Fibroblast of upper back skin (primary cell): Measurements from ENCODE around the gene IFITM1.
"Not testable (repeated sequence)": the region's sequence is repeated elsewhere in the genome, so short reads cannot be mapped to it uniquely, and the experiment has no call there.

Experiments
- DNase-seq: peaks from one replicate; pipeline ENCODE4 v3.0.0-alpha.2; 2013

IFITM1 gene

DNA sequence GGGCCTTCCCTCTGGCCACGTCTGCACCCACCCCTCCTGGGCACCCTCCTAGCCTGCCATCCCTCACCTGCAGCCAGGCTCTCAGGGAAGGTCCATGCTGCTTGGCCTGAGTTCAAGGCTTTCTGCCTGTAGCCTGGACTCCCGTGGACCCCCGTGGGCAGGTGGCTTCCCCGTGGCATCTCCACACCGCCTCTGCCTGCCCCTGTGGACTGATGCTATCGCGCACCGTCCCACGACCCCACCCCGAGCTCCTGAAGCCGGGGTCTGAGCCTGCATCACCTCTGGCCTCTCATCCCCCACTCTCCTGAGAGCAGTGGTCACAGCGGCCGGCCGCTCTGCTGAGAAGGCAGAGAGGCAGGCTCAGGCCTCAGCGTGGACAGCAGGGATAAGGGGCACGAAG is 19.1 kb upstream of the IFITM1 start:
- DNase-seq: no peak

DNA sequence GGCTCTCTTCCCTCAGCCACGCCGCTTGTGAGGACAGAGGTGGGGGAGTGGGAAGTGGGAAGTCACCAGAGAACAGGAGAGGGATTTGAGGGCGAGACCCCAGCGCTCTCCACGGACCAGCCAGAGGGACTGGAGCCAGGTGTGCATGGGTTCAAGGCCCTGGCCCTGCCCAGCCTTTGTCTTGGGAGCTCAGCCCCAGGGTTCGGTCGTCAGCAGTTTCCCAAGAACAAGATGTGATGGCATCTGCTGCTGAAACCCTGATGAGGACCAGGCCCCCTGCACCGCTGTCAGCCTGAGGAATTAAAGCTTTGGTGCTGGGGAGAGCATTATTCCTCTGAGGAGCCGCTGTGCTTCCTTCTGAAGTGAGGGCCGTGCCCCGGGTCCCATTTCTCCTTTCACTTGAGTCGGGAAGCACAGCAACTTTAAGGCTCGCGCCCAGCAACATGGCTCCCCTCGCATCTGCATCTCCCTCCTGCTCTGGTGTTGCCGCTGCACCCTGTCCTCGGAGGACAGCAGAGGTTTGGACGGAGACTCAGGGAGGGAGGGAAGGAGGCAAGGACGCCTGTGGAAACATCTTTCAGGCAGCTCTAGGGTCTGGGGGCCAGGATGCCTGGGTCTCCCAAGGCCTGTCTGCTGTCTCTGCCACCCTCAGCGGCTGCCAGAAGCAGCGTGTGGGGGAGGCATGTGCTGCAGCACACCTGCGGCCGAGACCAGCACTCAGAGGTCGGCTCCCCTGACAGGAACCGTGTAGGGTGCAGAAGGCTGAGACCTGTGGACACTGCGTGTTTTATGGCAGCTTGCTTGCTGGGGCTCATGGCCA is 18.3 kb upstream of the IFITM1 start:
- DNase-seq: no peak

DNA sequence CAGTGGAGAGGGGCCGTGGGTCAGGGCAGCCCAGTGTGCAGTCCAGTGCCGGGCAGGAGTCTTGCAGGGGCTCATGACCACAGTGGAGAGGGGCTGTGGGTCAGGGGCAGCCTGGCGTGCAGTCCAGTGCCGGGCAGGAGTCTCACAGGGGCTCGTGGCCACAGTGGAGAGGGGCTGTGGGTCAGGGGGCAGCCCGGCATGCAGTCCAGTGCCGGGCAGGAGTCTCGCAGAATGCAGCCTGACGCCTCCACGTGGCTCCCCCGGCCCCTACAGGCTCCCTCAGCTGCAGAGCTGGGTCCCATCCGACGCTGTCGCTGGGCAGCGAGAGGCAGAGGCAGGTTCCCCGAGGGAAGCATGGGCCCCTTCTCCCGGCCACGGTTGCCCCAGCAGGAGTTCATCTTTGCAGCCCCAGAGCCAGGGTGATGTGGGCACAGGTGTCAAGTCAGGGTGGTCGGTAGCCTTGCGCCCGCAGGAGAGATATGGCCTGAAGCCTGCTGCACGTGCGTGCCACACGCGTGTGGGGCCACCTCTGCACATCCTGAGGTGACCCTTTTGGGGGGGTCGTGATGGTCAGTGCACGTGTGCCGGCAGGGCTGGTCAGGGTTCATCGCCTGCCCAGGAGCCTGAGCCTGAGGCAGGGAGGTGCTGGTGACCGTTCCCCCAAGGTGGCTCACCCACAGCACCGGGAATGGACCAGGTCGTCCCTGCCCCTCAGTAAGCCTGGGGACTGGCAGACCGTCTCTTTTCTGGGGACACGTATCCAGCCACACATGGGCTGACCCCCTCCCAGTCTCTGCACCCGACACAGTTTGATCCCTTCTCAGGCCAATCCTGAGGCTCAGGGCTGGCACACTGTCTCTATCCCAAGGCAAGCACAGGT is 17.4 kb upstream of the IFITM1 start:
- no peak for DNase-seq

DNA sequence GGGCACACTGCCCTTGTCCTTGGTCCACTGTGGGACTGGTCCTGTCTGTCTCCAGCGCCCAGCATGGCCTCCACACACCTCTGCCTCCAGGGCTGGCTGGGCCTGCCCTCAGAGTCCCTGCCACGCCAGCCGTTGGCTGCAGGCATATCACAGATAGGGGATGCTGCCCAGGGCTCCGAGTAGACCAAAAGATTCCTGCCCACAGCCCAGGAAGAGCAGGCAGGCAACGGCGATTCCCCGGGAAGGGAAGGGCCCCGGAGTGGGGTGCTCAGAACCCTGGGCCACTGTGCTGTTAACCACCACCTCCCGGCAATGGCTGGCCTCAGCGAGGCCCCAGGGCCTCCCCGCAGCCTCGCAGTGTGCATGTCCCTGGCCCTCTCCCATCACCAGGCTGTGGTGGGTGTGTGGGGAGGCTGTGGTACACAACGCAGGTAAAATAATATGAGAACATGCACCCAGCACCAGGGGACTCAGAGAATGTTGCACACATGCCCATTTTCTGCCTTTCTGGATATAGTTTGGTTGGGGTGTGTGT is 16.7 kb upstream of the IFITM1 start:
- no peak for DNase-seq

DNA sequence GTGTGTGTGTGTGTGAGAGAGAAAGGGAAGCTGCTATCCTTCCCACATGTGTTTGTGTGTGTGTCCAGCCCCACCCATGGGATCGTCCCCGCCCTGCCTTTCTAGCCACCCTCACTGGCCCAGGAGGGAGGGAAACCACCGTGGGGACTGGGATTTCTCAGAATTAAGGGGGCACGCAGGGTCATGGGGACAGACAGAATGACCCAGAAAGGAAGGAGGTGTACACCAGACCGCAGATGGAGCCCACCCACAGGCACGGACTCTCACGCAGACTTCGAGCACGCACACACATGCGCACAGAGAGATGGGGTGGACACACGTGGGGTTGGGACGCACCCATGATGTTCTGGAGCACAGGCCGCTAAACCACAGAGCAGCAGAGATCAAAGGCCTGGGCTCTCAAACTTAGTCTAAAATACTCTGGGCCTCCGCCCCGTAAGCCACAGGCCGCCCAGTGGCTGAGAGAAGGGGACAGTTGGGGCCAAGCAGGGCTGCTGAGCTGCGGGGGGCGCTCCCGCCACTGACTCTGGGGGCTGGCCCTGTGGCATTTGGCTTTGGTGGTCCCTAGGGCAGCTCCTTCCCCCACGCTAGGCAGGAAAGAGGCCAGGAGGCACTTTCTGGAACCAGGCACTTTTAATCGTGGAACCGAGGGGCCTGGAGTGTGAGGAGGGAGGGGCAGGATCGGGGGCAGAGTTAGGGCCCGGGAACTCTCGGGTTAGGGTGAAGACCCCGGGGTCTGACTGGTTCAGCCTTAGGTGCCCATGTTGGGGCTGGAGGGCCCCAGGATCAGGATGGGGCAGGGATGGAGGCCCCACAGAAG is 16.0 kb upstream of the IFITM1 start:
- peak; percentile 48 for DNase-seq

DNA sequence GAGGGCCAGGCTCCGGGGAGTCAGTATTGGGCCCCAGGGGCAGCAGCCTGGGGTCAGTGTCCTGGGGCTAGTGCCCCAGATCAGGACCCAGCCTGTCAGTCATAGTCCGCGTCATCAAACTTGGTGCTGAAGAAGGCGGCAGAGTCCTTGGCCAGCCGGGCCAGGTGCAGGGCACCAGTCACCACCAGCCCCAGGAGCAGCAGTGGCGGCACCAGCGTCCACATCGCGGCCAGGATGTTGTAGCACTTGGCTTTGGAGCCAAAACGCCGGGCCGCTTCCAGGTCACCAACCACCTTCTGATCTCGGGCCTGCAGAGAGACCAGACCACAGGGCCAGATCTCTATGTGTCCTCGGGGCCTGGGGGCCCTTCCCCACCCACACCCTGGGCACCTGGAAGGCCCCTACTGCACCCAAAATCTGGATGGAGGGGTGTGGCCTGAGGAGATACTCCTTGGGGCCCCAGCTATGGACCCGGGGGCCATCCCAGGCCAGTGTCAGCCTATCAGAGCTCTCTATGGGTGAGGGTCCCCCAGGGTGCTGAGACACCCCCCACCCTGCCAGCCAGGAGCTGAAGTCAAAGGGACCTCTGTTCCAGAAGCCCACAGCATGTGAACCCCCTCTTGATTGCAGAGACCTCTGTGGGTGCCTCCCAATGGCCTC is 15.3 kb upstream of the IFITM1 start:
- DNase-seq: no peak

DNA sequence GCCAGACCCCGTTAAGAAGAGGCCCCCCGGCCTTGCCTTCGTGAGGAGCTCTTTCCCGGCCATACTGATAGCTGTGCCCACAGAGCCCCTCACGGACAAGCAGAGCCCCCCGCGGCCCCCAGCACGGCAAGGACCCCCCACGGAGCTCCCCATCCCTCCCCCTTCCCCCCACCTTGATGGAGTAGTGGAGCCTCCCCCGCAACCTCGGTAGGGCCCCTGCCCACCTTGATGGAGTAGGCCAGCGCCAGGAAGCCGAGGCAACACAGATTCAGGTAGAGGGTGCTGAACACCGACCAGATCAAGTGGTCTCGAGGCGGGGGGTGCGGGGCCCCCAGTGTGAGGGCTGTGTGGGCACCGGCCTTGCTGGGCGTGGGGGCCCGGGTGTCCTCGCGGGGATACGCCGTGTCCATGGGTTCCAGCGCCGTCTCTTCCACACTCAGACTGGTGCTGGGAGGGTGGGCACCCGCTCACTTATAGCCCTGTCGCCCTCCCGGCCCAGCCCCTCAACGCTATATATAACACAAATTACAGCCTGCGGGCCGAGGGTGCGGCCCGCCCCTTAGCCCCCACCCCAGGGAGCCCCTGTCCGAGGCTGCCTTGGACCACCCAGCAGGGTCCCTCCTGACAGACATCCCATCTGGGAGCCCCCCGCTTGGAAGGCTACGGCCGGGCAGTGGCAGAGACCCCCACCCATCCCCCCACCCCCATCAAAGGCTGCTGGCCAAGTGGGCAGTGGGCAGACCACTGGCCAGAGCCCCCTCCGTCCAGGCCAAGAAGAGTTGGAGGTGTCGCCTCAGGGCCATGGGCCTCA is 14.6 kb upstream of the IFITM1 start, which contains the start of gene IFITM5:
TSS of gene IFITM5 (minus strand) at position 446 of the 811 bp plus-strand sequence. CDS start at position 410, 36 bp downstream.
- DNase-seq: no peak

DNA sequence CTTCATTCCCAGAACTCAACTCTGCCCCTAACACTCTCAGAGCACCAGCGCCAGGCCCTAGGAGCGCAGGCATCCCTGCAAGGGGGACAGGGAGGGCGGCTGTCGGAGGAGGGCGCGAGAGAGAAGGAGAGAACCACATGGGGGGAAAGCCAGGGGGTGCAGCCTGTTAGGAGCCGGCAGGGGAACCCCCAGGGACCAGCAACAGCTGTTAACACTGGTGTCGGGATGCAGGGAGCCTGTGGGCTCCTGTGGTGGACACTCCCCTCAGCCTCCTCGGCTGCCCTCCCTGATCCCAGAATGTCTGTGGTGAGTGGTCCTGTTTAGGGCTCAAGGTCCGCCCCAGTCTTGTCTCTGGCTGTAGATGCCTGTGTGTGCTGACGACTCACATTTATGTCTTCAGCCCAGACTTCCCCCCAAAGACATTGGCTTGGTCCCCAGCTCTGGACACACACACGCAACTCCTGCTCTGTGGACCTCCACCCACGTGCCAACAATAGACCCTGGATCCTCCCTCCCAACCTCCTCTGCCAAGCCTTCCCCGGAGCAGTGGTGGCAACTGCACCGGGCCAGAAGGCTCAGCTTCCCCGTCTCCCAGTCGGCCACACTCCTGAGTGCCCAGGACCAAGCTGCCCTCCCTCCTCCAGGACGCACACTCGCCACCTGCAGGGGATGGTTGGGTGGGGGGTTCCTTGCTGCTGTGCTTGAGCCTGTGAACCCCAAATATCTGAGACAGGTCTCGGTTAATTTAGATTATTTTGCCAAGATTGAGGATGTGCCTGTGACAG is 13.7 kb upstream of the IFITM1 start:
- peak; percentile 25 for DNase-seq

DNA sequence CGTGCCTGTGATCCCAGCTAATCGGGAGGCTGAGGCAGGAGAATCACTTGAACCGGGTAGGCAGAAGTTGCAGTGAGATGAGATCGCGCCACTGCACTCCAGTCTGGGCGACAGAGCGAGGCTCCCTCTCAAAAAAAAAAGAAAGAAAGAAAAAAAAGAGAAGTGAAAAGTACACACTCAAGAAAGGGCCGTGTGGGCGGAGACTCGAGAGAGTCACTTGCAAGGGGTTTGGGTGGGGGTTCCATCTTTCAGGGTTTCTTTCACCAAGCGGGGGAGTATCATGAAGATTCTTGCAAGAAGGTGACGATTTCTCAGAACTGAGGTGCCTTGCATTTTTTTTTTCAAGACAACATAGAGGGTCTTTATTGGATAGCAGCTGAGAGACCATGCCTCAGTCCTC is 10.5 kb upstream of the IFITM1 start:
- no peak for DNase-seq

DNA sequence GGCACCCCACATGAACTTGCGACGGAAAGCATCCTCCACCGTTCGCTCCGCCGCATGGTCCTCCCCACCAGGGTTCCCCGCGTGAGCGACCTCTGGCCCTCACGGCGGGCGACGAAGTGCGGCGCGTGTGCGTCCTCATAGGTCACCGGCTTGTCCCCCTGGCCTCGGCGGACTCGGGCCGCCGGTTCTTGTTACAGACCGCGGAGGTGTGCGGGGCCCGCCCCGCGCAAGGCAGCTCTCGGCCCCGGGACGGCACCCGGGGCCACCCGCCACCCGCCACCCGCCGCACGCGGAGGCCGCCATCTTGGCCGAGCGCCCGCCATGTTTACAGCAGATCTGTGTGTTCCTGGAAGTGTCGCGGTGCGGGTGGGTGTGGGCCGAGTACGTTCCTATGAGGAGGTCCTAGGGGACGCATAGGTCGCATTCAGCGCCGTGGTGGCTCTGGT is 9.8 kb upstream of the IFITM1 start:
- DNase-seq: no peak

DNA sequence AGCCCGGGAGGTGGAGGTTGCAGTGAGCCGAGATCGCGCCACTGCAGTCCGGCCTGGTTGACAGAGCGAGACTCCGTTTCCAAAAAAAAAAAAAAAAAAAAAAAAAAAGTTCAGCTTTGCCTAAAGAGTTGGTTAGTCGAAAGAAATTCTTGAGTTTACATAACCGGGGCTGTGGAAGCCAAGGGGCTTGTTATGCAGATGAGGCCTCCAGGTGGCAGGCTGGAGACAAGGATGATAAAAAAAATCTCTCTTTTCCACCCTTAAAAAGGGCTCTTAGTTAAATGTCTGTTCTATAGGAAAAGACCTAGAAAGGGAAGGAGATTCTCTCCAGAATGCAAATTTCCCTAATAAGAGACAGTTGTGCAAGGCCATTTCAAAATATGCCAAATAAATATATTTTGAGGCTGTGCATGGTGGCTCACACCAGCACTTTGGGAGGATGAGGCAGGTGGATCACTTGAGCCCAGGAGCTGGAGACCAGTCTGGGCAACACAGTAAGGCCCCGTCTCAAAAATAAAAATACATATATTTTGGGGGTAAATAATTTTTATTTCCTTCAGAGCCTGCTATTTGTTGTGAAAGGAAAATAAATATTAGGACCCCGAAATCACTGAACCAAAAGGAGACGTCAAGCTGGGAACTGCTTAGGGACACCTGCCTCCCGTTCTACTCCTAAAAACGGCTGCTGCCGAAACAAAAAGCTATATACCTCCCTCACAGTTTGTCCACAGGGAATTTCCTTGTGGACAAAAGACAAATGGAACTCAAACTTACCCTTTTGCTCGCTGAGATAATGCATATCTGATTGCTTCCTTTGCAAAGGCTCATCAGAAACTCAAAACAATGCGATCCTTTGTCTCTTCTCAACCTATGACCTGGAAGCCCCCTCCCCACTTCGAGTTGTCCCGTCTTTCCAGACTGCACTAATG is 8.7 kb upstream of the IFITM1 start:
- peak; percentile 80 for DNase-seq

DNA sequence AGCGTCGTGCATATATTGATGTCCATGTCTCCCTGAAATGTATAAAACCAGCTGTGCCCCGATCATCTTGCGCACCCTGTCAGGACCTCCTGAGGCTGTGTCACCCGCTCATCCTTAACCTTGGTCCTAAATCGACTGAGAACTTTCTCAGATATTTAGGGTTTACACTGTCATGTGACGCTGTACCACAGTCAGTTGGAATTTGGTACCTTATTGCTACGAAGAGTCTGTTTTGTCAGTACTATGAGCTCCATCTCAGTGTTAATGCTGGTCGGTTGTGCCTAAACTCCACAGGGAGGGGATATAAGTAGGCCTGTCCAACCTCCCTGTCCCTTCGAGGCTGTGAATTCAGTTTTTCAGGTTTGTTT is 8.0 kb upstream of the IFITM1 start:
- no peak for DNase-seq

DNA sequence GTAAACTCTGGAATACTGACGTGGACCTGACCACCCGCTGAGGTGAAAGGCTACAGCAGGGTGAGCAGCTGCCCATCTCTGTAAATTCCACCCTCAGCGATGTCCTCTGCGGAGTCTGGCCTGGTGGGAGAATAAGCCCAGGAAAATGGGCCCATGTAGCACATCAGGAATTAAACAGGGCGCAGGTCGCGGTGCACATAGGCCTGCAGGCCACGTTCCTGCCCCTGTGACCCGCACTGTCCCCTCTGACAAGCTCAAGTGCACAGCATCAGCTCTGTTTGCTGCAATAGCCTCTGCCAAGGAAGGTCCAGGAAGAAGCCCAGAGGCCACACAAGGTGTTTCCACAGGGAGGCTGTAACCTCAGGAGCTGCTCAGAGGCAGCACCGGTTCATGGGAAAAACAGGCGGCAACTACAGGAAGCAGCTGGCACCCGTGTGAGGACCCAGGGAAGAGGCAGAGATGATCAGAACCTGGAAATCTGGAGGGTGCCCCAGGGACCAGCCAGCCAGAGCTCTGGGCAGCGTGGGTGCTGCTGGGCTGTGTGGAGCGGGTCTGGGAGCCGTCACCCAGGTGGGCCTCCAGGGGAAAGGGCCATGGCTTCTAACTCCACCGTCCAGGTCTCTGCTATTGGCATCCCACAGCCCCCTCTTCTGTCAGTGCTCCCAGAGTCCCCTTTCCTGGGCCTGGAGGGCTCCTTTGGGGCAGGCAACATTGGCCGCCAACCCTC is 7.0 kb upstream of the IFITM1 start:
- no peak for DNase-seq

DNA sequence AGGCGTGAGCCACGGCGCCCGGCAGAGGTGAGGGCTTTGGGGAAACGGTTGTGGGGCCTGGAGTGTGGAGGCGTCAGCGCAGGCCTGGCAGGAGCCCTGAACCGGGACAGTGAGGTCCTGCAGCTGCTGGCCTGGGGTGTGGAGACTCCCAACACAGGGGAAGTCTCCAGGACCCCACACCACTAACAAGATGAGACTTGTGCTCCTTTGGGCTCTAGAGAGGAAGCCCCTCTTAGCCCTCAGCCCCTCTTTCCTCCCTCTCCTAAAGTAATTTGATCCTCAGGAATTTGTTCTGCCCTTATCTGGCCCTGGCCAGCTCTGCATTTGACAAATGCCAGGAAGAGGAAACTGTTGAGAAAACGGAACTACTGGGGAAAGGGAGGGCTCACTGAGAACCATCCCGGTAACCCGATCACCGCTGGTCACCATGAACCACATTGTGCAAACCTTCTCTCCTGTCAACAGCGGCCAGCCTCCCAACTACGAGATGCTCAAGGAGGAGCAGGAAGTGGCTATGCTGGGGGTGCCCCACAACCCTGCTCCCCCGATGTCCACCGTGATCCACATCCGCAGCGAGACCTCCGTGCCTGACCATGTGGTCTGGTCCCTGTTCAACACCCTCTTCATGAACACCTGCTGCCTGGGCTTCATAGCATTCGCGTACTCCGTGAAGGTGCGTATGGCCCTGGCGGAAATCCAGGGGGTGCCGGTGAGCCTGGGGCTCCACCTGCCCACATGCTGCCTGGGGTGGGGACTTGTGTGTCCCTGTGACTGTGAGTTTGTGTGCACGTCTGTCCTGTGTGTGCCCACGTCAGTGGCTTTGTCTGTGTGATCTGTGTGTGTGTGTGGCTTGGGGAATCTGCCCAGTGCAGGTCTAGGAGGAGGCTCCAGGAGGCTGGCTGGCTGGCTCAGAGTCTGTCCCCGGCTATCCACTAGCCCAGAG is 5.8 kb upstream of the IFITM1 start, which contains the start of gene IFITM2:
TSS of gene IFITM2 (plus strand) at position 51 of the 943 bp plus-strand sequence. CDS start at position 428, 377 bp downstream.
- peak; percentile 91 for DNase-seq

DNA sequence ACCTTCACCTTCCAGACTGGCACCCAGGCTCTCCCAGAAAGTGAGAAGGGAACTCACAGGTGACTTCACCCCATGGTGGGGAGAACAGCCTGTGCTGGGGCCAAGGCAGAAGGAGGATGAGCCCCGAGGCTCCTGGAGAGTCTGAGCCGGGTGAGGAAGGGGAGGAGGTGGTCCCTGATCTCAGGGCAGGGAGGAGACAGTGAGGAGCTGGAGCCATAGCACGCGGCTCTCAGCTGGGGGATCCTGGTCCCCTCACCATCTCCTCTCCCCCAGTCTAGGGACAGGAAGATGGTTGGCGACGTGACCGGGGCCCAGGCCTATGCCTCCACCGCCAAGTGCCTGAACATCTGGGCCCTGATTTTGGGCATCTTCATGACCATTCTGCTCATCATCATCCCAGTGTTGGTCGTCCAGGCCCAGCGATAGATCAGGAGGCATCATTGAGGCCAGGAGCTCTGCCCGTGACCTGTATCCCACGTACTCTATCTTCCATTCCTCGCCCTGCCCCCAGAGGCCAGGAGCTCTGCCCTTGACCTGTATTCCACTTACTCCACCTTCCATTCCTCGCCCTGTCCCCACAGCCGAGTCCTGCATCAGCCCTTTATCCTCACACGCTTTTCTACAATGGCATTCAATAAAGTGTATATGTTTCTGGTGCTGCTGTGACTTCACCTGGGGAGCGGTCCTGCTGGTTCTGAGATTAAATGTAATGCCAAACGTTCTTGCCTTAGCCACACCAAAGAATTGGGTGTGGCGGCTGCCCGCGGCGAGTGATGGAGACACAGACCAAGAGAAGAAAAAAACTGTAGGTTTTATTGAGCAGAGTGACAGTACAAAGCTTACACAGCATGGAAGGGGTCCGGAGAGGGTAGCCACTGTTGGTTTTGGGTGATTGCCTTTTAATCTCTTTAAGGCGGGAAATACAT is 4.8 kb upstream of the IFITM1 start:
- not testable (repeated sequence) for DNase-seq

DNA sequence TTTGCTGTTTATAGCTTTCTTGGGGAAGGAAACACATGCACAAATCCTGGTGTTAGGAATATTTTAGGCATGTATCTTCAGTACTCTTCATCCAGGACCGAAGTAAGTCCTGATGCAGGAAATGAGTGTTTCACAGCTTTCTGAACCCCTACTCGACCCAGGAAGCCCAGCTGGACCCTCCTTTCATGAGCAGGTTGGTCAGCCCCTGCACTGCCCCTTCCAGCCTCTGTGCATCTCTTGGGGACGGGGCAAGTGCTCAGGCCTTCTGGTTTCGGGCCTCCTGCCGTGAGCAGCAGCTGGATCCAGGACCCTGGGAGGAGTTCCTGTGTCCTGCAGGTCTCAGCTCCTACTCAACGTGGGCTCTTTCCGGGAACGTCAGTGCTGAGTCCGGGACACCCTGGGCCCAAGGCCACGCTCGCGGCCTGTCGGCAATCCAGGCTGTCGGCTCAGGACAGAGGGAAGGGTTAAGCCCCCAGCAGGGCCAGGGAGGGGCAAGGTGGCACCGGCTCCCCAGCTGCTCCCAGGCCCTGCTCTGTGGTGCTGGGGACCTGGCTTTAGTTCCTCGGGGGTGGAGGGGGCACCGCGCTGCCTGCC is 3.8 kb upstream of the IFITM1 start:
- not testable (repeated sequence) for DNase-seq
